ENCODE measurements around the gene BTBD9.
"Not testable (repeated sequence)": the region's sequence is repeated elsewhere in the genome, so short reads cannot be mapped to it uniquely, and the experiment has no call there.

DNA sequence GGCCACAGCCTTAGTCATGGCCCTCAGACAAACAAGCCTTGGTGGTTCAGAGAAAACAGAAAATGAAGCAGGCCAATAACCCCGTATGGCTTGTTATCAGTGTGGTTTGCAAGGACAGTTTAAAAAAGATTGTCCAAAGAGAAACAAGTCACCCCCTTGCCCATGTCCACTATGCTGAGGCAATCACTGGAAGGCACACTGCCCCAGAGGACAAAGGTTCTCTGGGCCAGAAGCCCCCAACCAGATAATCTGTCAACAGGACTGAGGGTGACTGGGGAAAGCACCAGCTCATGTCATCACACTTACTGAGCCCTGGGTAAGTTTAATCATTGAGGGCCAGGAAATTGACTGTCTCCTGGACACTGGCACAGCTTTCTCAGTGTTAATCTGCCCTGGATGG lies 20.4 kb downstream of the BTBD9 start:
- not testable (repeated sequence) for TF ChIP-seq POLR2A (IDR thresholded peaks at IDR 0.05)
- TF ChIP-seq, protein P1, sequence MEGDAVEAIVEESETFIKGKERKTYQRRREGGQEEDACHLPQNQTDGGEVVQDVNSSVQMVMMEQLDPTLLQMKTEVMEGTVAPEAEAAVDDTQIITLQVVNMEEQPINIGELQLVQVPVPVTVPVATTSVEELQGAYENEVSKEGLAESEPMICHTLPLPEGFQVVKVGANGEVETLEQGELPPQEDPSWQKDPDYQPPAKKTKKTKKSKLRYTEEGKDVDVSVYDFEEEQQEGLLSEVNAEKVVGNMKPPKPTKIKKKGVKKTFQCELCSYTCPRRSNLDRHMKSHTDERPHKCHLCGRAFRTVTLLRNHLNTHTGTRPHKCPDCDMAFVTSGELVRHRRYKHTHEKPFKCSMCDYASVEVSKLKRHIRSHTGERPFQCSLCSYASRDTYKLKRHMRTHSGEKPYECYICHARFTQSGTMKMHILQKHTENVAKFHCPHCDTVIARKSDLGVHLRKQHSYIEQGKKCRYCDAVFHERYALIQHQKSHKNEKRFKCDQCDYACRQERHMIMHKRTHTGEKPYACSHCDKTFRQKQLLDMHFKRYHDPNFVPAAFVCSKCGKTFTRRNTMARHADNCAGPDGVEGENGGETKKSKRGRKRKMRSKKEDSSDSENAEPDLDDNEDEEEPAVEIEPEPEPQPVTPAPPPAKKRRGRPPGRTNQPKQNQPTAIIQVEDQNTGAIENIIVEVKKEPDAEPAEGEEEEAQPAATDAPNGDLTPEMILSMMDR (IDR thresholded peaks at IDR 0.05) = not testable (repeated sequence)

Measured in lower leg skin (tissue), 3 donors.